Measurements from ENCODE around the gene DHX30.

The DHX30 gene

GRCh38 chr3:47824541-47825473 lies 21.9 kb downstream of the DHX30 start (continued):
- TF ChIP-seq PRDM4 (tag by site-specific recombination; IDR thresholded peaks at IDR 0.05) (no peak), PBX3 (CRISPR knock-in tag; IDR thresholded peaks at IDR 0.05) (no peak), REPIN1 (tag by site-specific recombination; IDR thresholded peaks at IDR 0.05; ENCODE audit: low read depth) (no peak), PRDM1 (tag by site-specific recombination; IDR thresholded peaks at IDR 0.05) (no peak), SCRT1 (tag by site-specific recombination; IDR thresholded peaks at IDR 0.05; ENCODE audit: borderline replicate concordance) (no peak), ZNF530 (tag by site-specific recombination; IDR thresholded peaks at IDR 0.05; ENCODE audit: low read depth) (no peak), BCL11A (tag by site-specific recombination; IDR thresholded peaks at IDR 0.05; ENCODE audit: low read depth) (no peak), ZNF585B (tag by site-specific recombination; IDR thresholded peaks at IDR 0.05) (peak; percentile 9; the same call in 1 of the 2 replicates), ZNF112 (tag by site-specific recombination; IDR thresholded peaks at IDR 0.05) (no peak), ZNF548 (tag by site-specific recombination; IDR thresholded peaks at IDR 0.05) (no peak), PRDM6 (tag by site-specific recombination; IDR thresholded peaks at IDR 0.05) (no peak), ZSCAN16 (tag by site-specific recombination; IDR thresholded peaks at IDR 0.05) (no peak), ZNF600 (tag by site-specific recombination; IDR thresholded peaks at IDR 0.05) (0 out of 2 replicates have a peak, but pooled peaks have one; percentile 32), ZNF10 (tag by site-specific recombination; IDR thresholded peaks at IDR 0.05) (0 out of 2 replicates have a peak, but pooled peaks have one; percentile 56), ZNF175 (tag by site-specific recombination; IDR thresholded peaks at IDR 0.05) (no peak), GFI1B (tag by site-specific recombination; IDR thresholded peaks at IDR 0.05) (no peak), ZNF768 (tag by site-specific recombination; IDR thresholded peaks at IDR 0.05) (no peak), ZNF544 (tag by site-specific recombination; IDR thresholded peaks at IDR 0.05) (no peak), ZNF132 (tag by site-specific recombination; IDR thresholded peaks at IDR 0.05; ENCODE audit: borderline replicate concordance) (no peak), ZBTB20 (tag by site-specific recombination; IDR thresholded peaks at IDR 0.05) (peak; percentile 74), ZBTB26 (tag by site-specific recombination; optimal IDR thresholded peaks at IDR 0.05) (peak; percentile 81), ZBTB48 (tag by site-specific recombination; IDR thresholded peaks at IDR 0.05) (peak; percentile 93), ZBTB7A (tag by site-specific recombination; IDR thresholded peaks at IDR 0.05; ENCODE audit: low read depth) (0 out of 2 replicates have a peak, but pooled peaks have one; percentile 51), ZFP3 (tag by site-specific recombination; IDR thresholded peaks at IDR 0.05; ENCODE audit: low read depth) (no peak), KLF10 (tag by site-specific recombination; IDR thresholded peaks at IDR 0.05) (peak; percentile 17; the same call in 1 of the 2 replicates), ZNF660 (tag by site-specific recombination; IDR thresholded peaks at IDR 0.05) (peak; percentile 97), ZBTB8A (tag by site-specific recombination; IDR thresholded peaks at IDR 0.05) (peak; percentile 81), MEIS1 (CRISPR knock-in tag; IDR thresholded peaks at IDR 0.05; ENCODE audit: borderline replicate concordance) (no peak), ZEB2 (tag by site-specific recombination; IDR thresholded peaks at IDR 0.05) (no peak), ZNF76 (tag by site-specific recombination; IDR thresholded peaks at IDR 0.05; ENCODE audit: borderline replicate concordance, low read depth) (peak; percentile 82; the same call in 1 of the 2 replicates), ZNF747 (tag by site-specific recombination; IDR thresholded peaks at IDR 0.05) (no peak), ZNF501 (tag by site-specific recombination; IDR thresholded peaks at IDR 0.05) (no peak), ZNF560 (tag by site-specific recombination; IDR thresholded peaks at IDR 0.05; ENCODE audit: borderline replicate concordance) (no peak)
